ENCODE results near the gene YBEY.

- TF ChIP-seq FOXM1 (IDR thresholded peaks at IDR 0.05; ENCODE audit: low read depth) (no peak), CTCF (IDR thresholded peaks at IDR 0.05) (no peak), MEF2A (IDR thresholded peaks at IDR 0.05; ENCODE audit: borderline replicate concordance, low read depth) (no peak), YY1 (IDR thresholded peaks at IDR 0.05; ENCODE audit: low read depth) (no peak), FOXJ3 (CRISPR knock-in tag; IDR thresholded peaks at IDR 0.05) (no peak), USF1 (IDR thresholded peaks at IDR 0.05; ENCODE audit: borderline replicate concordance, low read depth) (no peak), REST (IDR thresholded peaks at IDR 0.05; ENCODE audit: low read depth, low read length) (no peak), CHD2 (IDR thresholded peaks at IDR 0.05; ENCODE audit: low read length, partially characterized antibody) (no peak)
Observed at GRCh38 chr21:46239817-46240325, 46.3 kb upstream of the YBEY start.
